ENCODE results near the gene ATRAID. TPM values are rescaled to one million over a fixed set of nuclear protein-coding genes. Genes with fewer than 3 reads are reported as not detected.
"Not testable (repeated sequence)": the region's sequence is repeated elsewhere in the genome, so short reads cannot be mapped to it uniquely, and the experiment has no call there.

The ATRAID gene, protein sequence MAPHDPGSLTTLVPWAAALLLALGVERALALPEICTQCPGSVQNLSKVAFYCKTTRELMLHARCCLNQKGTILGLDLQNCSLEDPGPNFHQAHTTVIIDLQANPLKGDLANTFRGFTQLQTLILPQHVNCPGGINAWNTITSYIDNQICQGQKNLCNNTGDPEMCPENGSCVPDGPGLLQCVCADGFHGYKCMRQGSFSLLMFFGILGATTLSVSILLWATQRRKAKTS
- polyA plus RNA-seq (ENCODE audit: insufficient read length in 3 of 3) = 100 to 1,000 TPM; 158 to 166 (median 164) TPM
- long read RNA-seq, donor 1, transcript ATRAID-204 (2 exons, 561 nt) = minor isoform, 5 of 154 reads
- long read RNA-seq, donor 1, transcript ATRAID-202 (7 exons, 1,059 nt) = minor isoform, 31 of 154 reads
- long read RNA-seq, donor 1, transcript ATRAID-201 (7 exons, 1,240 nt) = major isoform, 118 of 154 reads
- long read RNA-seq, donor 1, partial matches to known transcripts = 0 of 154 reads
- long read RNA-seq, donor 1, other reads (novel, unspliced or antisense) = 0 of 154 reads
- long read RNA-seq, donor 2, transcript ATRAID-204 (2 exons, 561 nt) = minor isoform, 11 of 155 reads
- long read RNA-seq, donor 2, transcript ATRAID-201 (7 exons, 1,240 nt) = major isoform, 101 of 155 reads
- long read RNA-seq, donor 2, transcript ATRAID-202 (7 exons, 1,059 nt) = minor isoform, 27 of 155 reads
- long read RNA-seq, donor 2, partial matches to known transcripts = 15 of 155 reads
- long read RNA-seq, donor 2, other reads (novel, unspliced or antisense) = 0 of 155 reads
- long read RNA-seq, donor 3, transcript ATRAID-204 (2 exons, 561 nt) = minor isoform, 7 of 131 reads
- long read RNA-seq, donor 3, transcript ATRAID-202 (7 exons, 1,059 nt) = minor isoform, 23 of 131 reads
- long read RNA-seq, donor 3, transcript ATRAID-201 (7 exons, 1,240 nt) = major isoform, 85 of 131 reads
- long read RNA-seq, donor 3, partial matches to known transcripts = 15 of 131 reads
- long read RNA-seq, donor 3, other reads (novel, unspliced or antisense) = 0 of 131 reads
- long read RNA-seq, donor 4, transcript ATRAID-204 (2 exons, 561 nt) = minor isoform, 6 of 167 reads
- long read RNA-seq, donor 4, transcript ATRAID-201 (7 exons, 1,240 nt) = major isoform, 106 of 167 reads
- long read RNA-seq, donor 4, transcript ATRAID-202 (7 exons, 1,059 nt) = minor isoform, 31 of 167 reads
- long read RNA-seq, donor 4, partial matches to known transcripts = 24 of 167 reads
- long read RNA-seq, donor 4, other reads (novel, unspliced or antisense) = 0 of 167 reads
- long read RNA-seq, donor 5, transcript ATRAID-201 (7 exons, 1,240 nt) = major isoform, 56 of 87 reads
- long read RNA-seq, donor 5, transcript ATRAID-204 (2 exons, 561 nt) = minor isoform, 7 of 87 reads
- long read RNA-seq, donor 5, transcript ATRAID-202 (7 exons, 1,059 nt) = minor isoform, 14 of 87 reads
- long read RNA-seq, donor 5, partial matches to known transcripts = 10 of 87 reads
- long read RNA-seq, donor 5, other reads (novel, unspliced or antisense) = 0 of 87 reads
- long read RNA-seq, donor 6, transcript ATRAID-202 (7 exons, 1,059 nt) = minor isoform, 23 of 112 reads
- long read RNA-seq, donor 6, transcript ATRAID-204 (2 exons, 561 nt) = minor isoform, 12 of 112 reads
- long read RNA-seq, donor 6, transcript ATRAID-201 (7 exons, 1,240 nt) = major isoform, 71 of 112 reads
- long read RNA-seq, donor 6, partial matches to known transcripts = 6 of 112 reads
- long read RNA-seq, donor 6, other reads (novel, unspliced or antisense) = 0 of 112 reads
- long read RNA-seq, donor 7, transcript ATRAID-204 (2 exons, 561 nt) = minor isoform, 19 of 163 reads
- long read RNA-seq, donor 7, transcript ATRAID-201 (7 exons, 1,240 nt) = major isoform, 101 of 163 reads
- long read RNA-seq, donor 7, transcript ATRAID-202 (7 exons, 1,059 nt) = minor isoform, 19 of 163 reads
- long read RNA-seq, donor 7, partial matches to known transcripts = 23 of 163 reads
- long read RNA-seq, donor 7, other reads (novel, unspliced or antisense) = 0 of 163 reads
- long read RNA-seq, donor 8, transcript ATRAID-201 (7 exons, 1,240 nt) = major isoform, 45 of 62 reads
- long read RNA-seq, donor 8, transcript ATRAID-204 (2 exons, 561 nt) = minor isoform, 8 of 62 reads
- long read RNA-seq, donor 8, transcript ATRAID-202 (7 exons, 1,059 nt) = minor isoform, 9 of 62 reads
- long read RNA-seq, donor 8, partial matches to known transcripts = 0 of 62 reads
- long read RNA-seq, donor 8, other reads (novel, unspliced or antisense) = 0 of 62 reads
- long read RNA-seq, donor 9, transcript ATRAID-204 (2 exons, 561 nt) = minor isoform, 17 of 195 reads
- long read RNA-seq, donor 9, transcript ATRAID-201 (7 exons, 1,240 nt) = major isoform, 110 of 195 reads
- long read RNA-seq, donor 9, transcript ATRAID-202 (7 exons, 1,059 nt) = minor isoform, 37 of 195 reads
- long read RNA-seq, donor 9, partial matches to known transcripts = 30 of 195 reads
- long read RNA-seq, donor 9, other reads (novel, unspliced or antisense) = 0 of 195 reads
- long read RNA-seq, donor 10, transcript ATRAID-201 (7 exons, 1,240 nt) = major isoform, 60 of 97 reads
- long read RNA-seq, donor 10, transcript ATRAID-204 (2 exons, 561 nt) = minor isoform, 7 of 97 reads
- long read RNA-seq, donor 10, transcript ATRAID-202 (7 exons, 1,059 nt) = minor isoform, 20 of 97 reads
- long read RNA-seq, donor 10, partial matches to known transcripts = 10 of 97 reads
- long read RNA-seq, donor 10, other reads (novel, unspliced or antisense) = 0 of 97 reads
- long read RNA-seq, donor 11, transcript ATRAID-202 (7 exons, 1,059 nt) = minor isoform, 17 of 95 reads
- long read RNA-seq, donor 11, transcript ATRAID-204 (2 exons, 561 nt) = minor isoform, 11 of 95 reads
- long read RNA-seq, donor 11, transcript ATRAID-201 (7 exons, 1,240 nt) = major isoform, 60 of 95 reads
- long read RNA-seq, donor 11, partial matches to known transcripts = 6 of 95 reads
- long read RNA-seq, donor 11, other reads (novel, unspliced or antisense) = 0 of 95 reads
- long read RNA-seq, donor 12, transcript ATRAID-204 (2 exons, 561 nt) = minor isoform, 8 of 163 reads
- long read RNA-seq, donor 12, transcript ATRAID-202 (7 exons, 1,059 nt) = minor isoform, 44 of 163 reads
- long read RNA-seq, donor 12, transcript ATRAID-201 (7 exons, 1,240 nt) = major isoform, 110 of 163 reads
- long read RNA-seq, donor 12, partial matches to known transcripts = 0 of 163 reads
- long read RNA-seq, donor 12, other reads (novel, unspliced or antisense) = 0 of 163 reads
- long read RNA-seq, donor 13, transcript ATRAID-201 (7 exons, 1,240 nt) = major isoform, 48 of 80 reads
- long read RNA-seq, donor 13, transcript ATRAID-204 (2 exons, 561 nt) = minor isoform, 8 of 80 reads
- long read RNA-seq, donor 13, transcript ATRAID-202 (7 exons, 1,059 nt) = minor isoform, 15 of 80 reads
- long read RNA-seq, donor 13, partial matches to known transcripts = 9 of 80 reads
- long read RNA-seq, donor 13, other reads (novel, unspliced or antisense) = 0 of 80 reads
- long read RNA-seq, donor 14 = 0 reads
- long read RNA-seq, donor 15, transcript ATRAID-204 (2 exons, 561 nt) = minor isoform, 12 of 189 reads
- long read RNA-seq, donor 15, transcript ATRAID-202 (7 exons, 1,059 nt) = minor isoform, 31 of 189 reads
- long read RNA-seq, donor 15, transcript ATRAID-201 (7 exons, 1,240 nt) = major isoform, 137 of 189 reads
- long read RNA-seq, donor 15, partial matches to known transcripts = 9 of 189 reads
- long read RNA-seq, donor 15, other reads (novel, unspliced or antisense) = 0 of 189 reads
- long read RNA-seq, donor 16, transcript ATRAID-201 (7 exons, 1,240 nt) = major isoform, 100 of 157 reads
- long read RNA-seq, donor 16, transcript ATRAID-204 (2 exons, 561 nt) = minor isoform, 16 of 157 reads
- long read RNA-seq, donor 16, transcript ATRAID-202 (7 exons, 1,059 nt) = minor isoform, 26 of 157 reads
- long read RNA-seq, donor 16, partial matches to known transcripts = 14 of 157 reads
- long read RNA-seq, donor 16, other reads (novel, unspliced or antisense) = 0 of 157 reads

DNA sequence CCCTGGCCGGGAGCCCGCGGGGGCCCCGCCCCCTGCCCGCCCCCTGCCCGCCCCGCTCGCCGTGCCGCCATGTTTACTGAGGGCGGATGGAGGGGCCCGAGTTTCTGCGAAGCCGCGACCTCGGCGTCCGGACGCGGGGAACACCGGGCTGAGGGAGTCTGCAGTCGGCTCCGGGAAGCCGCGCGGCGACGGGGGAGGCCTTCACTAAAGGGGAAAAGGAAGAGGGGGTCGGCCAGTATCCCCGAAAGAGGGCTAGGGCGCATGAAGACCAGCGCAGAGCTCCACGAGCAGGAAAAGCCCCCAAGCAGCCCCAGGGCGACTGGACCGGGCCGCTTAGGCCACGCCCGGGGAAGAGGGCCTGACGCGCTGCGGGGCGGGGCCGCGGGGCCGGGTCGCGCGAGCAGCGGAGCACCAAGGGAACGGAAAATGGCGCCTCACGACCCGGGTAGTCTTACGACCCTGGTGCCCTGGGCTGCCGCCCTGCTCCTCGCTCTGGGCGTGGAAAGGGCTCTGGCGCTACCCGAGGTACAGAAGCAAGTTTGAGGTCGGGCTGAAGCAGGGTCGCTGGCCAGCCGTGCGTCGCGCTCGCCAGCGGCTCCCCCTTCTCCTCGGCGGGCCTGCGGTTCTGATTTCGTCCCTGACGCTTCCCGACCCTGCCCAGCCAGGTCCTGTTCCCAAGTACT is at the start of gene ATRAID, which contains the start of gene SLC5A6:
Gene ATRAID (plus strand): TSS at position 99 of the 683 bp plus-strand sequence. CDS start 328 bp downstream, at position 427.
Gene SLC5A6 (minus strand): TSS at position 326 of the 683 bp plus-strand sequence. CDS start 4,618 bp downstream, outside the sequence.
- peak; percentile 93 for DNase-seq

DNA sequence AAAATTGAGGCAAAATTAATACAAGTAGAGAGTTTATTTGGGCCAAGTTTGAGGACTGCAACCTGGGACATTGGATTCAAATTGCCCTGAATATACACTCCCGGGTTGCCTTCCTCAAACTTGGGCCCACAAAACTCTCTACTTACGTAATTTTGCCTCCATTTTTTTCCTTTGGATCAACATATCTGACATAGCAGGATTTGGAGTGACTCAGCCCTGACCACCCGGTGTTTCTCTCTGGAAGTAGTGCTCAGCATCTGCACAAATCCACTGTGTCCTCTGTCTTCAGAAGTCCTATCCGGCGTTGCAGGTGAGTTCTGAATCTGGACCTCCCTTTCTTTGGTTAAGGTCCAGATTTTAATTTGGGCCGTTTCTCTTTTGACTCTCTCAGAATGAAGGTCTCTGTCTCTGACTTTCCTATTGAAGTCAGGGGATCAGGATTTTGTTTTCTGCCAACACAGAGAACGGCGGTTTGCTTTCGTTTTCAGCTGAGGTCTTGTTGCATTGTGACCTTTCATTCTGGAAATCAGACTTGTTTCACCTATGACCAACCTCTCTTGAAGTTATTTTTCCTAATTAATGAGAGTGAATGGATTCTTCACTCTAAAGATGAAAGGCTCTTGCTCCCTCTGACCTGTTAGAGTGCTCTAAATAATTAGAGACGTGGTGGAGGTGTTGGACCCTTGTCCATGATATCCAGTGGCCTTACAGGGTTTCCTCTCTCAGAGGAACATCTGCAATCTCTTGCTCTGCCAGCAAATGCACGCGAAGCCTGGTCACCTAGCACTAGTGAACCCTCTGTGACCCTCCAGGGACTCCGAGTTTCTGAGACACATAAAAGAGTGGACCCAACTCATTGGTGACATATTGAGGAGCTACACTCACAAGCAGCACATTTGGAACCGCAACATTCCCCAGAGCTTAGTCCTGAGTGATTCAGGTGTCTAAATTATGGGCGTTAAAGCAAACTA is 49.4 kb upstream of the ATRAID start:
- DNase-seq = no peak

DNA sequence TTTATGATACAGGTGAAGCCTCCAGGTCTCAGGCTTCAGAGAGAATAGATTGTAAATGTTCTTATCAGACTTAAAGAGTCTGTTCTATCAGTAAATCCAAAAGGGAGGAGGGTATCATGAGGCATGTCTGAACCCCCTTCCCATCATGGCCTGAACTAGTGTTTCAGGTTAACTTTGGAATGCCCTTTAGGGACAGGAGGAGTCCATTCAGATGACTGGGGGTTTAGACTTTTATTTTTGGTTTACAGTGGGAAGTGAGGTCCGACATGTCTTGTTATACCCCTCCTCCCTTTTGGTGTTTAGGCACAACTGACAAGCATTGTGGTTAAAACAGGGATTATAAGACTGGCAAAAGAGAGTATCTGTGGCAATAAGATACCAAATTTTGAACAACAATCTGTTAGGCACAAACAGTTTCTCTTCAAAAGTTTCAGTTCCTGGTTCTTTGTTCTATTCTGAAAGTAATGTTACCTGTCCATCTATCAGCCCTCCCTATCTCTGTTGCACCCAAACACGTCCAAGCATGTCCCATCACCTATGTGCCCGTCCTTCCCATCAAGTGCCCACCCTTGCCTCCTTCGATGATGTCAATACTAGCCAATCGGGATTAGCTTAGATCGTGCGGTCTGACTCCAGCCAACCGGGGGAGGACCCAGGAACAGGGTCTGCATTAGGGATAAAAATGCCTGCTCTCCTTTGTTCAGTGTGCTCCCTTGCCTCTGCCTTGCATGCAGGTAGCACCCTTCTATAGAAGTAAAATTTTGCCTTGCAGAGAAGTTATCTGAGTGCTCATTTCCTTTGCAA is 46.7 kb upstream of the ATRAID start:
- no peak for DNase-seq

DNA sequence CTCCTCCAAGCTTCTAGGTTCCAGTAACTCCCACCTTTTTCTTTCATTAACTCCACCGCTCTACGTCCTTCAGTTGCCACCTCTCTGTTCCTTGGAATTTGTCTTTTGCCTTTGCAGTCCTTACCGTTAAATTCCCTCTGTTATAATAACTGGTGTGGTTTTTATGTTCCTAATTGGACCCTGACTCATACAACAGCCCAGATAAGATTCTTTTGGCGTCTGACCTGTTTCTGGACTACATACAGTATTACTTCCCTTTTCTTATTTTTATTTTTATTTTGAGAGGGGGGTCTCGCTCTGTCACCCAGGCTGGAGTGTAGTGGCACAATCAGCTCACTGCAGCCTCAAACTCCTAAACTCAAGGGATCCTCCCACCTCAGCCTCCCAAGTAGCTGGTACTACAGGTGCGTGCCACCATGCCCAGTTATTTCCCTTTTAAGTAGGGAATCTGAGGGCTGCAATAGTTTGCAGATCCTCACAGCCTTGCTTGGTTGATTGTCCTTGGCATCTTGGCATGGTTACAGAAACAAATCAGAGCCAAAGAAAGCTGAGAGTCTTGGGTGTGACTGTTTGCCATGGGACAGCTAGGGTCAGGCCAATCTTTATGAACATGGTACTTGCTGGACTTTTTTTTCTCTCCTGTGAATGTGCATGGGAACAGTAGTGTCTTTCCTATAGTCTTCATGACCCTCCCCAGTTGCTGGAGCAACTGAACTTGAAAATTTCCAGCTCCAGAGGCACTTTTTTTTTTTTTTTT is 41.1 kb upstream of the ATRAID start:
- DNase-seq = no peak

DNA sequence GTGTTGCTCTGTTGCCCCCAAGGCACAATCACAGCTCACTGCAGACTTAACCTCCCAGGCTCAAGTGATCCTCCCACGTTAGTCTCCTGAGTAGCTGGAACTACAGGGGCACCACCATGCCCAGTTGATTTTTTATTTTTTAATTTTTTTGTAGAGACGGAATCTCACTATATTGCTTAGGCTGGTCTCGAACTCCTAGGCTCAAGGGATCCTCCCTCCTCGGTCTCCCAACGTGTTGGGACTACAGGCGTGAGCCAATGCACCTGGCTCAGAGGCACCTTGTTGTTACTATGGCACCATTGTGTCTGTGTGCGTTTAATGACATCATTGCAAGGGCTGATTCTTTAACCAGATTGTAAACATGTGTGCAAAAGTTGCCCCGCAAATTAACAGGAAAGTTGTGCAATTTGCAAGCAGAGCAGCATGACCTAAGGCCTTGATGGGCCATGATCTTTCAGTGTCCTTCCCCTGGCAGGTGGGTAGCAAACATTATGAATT is 40.4 kb upstream of the ATRAID start:
- no peak for DNase-seq

DNA sequence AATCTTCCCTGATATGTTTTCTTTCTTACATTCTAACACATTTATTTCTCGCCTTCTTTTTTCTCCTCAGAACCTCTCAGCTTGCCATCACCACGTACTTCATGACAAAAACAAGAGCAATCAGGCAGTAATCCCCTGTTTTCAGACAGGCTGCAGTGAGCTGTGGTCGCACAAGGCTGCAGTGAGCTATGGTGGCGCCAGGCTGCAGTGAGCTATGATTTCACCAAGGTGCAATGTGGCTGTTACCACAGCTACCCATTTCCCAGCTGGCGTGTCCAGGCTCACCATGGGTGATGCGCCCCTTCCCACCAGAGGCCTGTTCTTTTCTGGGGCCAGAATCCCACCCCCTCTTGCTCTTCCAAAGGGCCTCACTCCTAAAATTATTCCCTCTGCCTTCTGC is 37.2 kb upstream of the ATRAID start:
- DNase-seq = no peak

DNA sequence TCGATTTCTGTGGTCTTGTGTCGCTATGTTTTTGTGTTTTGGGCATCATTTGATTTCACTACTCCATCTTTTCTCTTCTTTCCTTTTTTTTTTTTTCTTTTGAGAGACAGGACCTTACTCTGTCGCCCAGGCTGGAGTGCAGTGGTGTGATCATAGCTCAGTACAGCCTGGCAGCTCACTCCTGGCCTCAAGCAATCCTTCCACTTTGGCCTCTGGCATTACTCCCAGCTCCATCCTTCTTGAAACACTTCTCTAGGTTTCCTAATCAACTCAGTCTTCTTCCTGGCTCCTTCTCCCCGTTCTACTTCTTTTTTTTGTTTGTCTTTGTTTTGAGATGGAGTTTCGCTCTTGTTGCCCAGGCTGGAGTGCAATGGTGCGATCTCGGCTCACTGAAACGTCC is 36.5 kb upstream of the ATRAID start:
- no peak for DNase-seq

DNA sequence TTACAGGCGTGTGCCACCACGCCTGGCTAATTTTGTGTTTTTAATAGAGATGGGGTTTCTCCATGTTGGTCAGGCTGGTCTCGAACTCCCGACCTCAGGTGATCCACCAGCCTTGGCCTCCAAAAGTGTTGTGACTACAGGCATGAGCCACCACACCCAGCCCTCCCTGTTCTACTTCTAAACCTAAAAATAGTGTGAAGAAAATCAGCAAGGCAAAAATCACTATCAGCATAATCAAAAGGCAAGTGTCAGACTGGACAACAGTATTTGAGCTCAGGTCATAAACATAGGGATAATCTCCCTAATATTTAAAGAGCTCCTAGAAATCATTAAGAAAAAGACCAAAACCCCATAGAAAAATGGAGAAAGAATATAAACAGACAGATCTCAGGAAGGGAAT is 36.1 kb upstream of the ATRAID start:
- not testable (repeated sequence) for DNase-seq

DNA sequence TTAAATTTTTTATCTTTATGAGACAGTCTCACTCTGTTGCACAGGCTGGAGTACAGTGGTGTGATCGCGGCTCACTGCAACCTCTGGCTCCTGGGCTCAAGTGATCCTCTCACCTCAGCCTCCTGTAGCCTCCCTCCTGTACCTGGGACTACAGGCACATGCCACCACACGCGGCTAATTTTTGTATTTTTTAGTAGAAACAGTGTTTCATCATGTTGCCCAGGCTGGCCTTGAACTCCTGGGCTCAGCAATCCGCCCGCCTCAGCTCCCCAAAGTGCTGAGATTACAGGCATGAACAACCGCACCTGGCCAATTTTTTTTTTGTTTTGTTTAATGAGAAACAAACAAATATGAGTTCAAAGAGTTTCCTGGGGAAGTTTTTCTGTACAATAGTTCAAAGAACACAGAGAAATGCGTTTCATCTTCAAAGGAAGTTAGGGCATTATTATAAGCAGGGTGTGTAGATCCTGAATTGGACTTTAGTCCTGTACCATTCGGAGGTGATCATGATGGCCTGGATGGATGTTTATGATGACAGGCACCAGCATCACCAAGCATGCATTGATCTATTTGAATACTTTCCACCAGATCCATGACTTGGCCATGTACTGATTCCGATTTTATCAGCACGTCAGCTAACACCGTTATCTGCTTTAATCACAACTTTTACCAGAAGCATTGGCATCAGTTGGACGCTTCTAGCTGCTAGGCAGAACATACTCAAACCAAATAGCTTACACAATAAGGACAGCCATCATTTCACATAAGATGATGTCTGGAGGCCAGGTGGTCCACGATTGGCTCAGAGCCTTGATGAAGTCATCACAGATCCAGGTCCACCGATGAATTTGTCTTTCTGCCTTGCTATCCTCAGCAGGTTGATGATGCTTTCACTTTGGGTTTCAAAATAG is 34.1 kb upstream of the ATRAID start:
- no peak for DNase-seq

DNA sequence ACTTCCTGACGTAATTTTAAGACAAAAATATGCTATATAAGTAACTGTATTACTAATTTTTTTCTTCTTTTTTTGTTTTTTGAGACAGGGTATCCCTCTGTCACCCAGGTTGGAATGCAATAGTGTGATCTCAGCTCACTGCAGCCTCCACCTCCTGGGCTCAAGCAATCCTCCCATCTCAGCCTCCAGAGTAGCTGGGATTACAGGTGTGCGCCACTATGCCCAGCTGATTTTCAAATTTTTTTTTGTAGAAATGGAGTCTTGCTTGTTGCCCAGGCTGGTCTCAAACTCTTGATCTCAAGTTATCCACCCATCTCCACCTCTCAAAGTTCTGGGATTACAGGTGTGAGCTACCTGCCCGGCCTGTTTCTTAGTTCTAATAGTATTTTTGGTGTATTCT is 33.4 kb upstream of the ATRAID start:
- no peak for DNase-seq
